NCI-H1105 treated with DMSO at 0.1 percent for 48 hours (cell line): ENCODE results near the gene ASCL5.
A peak's percentile ranks its signal among the peaks of the same experiment; 100 is the strongest.

Source experiments
- DNase-seq: peaks from one replicate; lab custom pipeline; 2025; lab: John Stamatoyannopoulos, UW

Gene ASCL5

DNA sequence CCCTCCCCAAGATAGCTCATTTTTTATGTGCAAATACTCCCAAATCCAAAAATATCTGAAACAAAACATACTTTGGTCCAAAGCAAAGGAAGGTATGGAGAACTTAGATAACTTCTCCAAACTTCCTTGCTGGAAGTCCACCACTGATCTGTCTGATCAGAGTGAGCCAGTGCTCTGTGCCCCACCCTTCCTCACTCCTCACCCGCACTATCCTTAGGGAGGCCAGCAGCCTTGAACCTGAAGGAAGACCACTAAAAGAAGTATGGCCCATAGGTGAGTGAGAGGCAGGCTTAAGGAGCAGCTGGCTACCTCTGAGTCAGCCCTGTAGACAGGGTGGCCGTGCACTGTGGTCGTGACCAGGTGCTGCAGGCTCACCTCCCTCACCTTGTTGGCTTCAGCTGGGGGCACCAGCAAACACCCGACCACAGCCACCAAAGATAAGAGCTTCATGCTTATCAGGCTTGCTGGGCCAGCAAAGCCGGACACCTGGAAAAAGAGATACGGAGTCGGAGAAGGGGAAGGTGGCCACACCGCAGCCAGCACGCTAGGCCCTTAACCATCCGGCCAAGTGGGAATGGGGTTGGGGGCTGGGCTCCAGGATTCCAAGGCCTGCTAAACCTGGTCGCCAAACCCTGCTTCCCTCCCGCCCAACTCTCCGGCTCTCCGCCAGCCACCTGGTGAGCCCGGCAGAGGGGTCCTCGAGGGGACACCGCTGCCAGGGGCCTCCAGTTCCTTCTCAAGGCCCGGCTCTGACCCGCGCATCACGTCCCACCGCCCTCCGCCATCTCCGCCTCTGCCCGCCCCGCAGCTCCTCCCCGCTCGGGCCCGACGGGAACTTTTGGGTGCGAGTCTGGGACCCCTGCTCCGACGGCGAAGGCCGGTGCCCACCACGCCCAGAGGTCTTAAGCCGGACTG lies 26.7 kb upstream of the ASCL5 start:
- peak; percentile 73 for DNase-seq

DNA sequence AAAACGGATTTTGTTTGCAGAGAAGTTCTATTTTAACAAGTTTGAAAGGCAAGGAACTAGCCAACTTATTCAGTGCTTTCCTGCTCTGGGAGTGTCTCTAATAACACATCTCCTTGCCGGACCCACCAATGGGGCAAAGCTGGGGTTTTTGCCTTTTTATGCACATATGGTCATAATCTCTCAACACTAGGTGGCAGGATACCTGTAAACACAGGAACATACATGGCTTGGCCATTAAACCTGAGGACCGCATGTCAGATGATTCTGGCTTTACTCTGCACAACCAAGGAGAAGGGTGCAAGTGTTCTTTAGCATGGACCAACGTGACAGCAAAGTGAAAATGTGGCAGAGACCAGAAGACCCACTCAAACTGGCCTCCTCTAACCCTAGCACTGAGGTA lies 22.4 kb upstream of the ASCL5 start:
- DNase-seq = peak; percentile 58

DNA sequence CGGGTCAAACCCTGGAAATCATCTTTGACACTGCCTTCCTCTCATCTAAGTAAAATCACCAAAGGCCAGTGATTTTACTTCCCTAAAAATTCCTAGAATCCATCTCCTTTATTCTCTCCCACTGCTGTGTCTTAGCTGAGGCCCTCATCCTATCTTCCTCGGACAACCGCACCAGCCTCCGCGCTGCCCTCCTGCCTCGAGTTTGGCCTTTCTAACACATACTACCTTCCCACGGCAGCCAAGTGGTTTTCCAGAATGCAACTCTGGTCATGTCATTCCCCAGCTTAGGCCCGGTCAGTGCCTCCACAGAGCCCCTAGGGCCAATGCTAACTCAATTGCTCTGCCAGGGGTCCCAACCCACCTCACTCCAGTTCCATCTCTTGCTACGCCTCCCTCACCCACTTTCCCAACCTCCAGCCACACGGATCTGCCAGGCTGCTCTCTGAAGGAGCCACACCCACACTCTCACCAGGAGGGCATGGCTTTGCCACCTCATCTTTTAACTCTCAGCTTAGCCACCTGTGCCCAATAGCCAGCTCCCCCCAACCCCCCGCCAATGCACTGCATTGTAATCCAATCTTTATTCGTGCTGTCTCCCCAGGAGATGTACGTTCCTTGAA lies 20.5 kb upstream of the ASCL5 start:
- DNase-seq = no peak

DNA sequence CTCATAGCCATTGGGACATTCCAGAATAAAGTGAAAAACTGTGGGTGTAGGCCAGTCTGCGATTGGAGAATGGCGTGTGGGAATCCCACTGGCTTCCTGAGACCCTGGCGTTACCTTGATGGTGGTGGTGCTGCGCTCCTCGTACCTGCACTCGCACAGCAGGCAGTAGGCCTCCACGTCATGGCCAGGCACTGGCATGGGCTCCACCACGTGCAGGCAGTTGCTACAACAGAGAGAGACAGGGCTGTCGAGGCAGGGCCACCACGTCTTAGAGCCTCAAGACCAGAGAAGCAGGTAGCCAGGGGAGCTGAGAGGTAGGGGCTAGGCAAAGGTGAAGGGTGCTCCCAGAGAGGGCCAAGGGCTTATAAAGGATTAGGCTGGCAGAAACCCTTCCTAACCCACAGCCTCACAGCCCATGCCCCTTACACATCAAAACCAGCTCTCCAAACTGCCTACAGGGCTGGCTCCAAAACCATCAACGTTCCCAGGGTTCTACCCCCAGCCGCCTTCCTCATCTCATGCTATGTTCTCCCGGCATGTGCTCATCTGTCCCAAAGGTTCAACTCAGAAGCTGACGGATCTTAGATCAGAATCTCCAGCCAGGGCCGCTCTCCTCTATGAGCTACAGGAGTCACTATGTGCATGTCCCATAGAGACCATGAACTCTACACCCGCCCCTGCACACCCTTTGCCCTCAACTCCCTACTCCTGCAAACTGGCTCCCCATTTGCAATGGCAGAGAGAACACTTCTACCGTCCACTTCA lies 19.8 kb upstream of the ASCL5 start:
- no peak for DNase-seq

DNA sequence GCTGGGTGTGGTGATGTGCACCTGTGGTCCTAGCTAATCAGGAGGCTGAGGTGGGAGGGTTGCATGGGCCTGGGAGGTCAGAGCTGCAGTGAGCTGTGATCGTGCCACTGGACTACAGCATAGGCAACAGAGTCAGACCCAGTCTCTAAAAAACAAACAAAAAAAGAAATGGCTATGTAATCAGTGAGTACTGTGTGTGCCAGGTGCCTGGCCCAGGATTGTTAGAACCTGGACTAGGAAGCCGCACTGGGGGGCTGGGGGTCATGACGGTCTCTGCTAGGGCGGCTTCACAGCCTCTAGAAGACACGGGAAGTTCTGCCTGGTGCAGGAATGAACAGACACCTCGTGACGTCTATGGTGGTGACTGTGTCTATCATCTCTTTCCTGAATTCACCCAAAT lies 18.8 kb upstream of the ASCL5 start:
- no peak for DNase-seq

DNA sequence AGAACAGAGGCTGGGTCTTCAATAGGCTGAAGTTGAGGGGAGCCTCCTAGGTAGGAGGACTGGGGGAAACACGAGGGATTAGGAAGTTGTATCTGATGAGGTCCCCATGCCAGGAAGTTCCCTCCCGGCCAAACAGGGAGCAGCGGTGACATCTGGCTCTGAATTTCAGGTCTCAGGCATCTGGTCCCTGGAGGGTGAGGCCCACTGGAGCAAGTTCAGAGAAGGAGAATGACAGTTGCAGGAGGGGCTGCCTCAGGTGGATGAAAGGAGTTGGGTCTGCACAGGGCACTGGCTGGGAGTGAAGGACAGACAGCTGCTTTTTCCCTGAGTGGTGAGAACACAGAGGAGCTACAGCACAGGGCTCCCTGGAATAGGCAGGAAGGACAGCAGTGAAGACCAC lies 18.1 kb upstream of the ASCL5 start:
- no peak for DNase-seq

DNA sequence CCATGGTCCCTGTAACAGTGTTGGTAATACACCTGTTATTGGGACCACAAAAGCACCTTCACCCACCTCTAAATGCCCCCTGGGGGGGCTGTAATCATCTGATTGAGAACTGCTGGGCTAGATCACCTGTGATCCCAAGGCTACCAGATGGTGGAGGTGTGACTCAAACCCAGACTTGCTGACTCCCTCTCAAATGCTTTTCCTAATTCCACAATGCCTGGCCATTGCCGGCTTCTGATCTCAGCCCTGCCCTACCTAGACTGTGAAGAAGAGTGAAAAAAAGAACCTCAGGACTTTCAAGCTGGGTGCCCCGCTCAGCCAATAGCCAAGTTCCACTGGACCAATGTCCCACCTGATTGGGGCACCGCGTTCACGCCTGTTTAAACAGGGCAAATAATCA lies 17.7 kb upstream of the ASCL5 start:
- DNase-seq = no peak

DNA sequence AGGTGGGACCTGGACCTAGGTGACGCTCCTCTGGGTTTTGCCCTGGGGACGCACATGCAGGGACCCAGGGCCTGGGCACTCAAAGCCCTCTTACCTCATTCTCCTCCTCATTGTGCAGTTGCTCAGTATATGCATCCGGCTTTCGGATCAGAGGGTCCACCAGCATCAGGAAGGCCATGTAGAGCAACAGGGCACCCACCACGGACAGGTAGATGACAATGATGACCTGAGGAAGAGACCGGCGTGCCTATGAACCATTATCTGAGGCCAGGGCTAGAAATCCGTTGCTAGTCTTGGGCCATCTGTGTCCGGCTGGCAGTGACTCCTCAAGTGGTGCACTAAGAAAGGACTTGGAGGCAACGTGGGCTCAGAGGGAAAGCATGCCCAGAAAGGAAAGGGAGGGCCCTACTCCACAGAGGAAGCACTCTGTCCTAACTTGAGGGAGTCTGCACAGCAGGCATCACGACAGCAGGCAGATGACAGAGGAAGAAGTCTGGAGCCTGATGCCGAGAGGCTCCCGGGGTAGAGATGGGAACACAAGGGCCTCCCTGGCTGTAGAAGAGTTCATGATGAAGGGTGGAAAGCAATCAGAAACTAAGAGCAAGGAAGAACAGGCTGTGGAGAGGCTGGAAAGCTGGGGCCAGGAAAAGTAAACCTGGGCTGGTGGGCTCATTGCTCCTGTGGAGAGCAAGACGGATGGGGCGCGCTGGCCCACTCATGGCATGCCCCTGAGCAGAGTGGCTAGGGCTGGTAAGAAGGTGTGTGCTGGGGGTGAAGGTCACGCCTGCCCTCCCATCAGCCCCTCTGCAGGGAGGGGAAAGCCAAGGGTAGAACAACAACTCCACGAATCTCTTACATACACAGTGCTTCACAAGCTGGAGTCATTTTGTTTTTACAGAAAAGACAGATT lies 17.0 kb upstream of the ASCL5 start:
- DNase-seq = no peak

DNA sequence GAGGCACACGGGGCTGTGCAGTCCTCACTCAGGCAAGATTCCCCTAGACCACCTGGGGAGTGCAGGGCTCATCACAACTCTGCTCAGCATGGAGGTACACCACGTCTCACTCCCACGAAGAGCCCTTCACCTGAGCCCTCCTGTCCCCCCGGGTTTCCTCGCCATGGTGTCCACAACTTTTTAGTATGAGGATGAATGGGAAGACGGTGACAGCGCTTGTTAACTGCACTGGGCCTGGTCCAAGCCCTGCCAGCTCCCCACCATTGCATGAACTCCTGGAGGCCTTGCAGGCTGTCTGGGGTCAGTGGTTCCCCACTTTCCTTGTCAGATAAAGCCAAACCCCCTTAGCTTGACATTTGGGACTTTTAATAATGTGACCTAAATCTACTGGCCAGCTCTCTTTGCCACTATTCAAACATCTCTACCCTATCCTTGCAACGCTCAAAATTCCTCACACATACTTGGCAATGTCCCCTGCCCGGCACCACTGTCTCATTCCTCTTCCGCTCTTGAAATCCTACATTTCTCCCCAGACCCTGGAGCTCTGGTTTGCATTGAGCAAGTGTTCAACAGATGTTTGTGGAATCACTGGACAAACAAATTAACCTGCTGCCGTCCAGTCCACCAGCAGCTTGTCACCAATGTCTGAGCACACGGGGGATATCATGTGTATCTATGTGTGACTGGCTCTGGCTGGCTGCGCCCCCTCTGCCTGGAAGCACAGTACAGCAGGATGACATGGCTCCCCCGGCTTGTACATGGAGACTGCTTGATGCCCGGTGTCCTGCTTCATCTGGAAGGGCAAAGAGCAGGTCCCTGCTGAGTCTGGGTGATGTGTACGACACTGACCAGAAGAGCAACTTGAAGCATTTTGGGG lies 16.1 kb upstream of the ASCL5 start:
- DNase-seq = no peak

DNA sequence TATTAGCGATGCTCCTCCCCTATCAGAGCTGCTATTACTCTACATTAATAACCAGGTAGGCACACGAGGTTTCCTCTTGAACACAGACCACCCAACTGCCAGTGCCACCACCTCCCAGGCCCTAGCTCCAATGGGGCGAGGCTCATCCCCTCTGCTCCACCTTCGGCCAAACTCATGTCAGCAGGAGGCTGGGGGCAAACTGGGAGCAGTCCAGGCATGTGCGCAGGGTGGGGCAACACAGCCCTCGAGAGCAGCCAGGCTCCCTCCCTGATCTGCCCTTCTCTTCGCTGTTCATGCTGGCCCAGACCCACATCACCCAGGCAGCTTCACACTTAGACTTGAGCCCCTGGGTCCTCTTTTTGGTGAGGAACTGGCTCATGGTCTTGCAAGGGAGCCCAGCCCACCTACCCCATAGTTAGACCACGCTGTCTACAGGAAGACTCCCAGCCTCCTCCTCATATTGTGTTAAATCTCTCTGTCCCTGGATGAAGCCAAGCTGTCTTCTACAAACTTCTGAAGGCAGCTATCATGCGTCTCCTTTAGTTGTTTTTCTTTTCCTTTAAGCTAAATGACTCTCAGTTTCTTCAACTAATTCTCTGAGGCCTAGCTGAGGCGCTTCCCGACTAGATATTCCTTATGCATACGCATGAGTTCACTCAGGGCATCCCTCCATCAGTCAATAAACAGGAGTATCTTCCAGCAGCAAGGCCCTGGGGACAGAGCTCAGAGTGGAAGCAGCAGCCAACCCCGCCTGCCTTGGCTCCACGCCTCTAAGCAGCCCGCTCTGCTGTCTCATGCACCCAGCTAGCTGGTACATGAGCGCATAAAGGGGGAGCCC lies 15.2 kb upstream of the ASCL5 start:
- no peak for DNase-seq

DNA sequence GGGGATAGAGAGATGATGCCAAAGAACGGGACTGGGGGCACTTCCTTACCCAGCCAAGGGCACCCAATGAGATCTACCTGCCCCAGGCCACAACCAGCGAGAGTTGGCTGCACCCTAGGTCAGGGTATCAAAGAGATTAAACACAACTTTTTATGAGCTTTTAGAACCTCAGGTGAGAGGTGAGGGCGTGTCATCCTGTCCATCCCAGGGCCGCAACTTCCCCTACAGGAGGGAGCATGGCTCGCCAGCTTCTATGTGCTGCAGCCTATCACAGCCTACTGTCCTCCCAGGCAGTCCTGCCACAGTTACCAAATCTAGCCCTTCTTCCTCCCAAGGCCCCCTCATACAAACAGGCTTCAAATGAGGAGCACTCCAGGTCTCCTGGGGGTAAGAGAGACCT lies 14.4 kb upstream of the ASCL5 start:
- no peak for DNase-seq

DNA sequence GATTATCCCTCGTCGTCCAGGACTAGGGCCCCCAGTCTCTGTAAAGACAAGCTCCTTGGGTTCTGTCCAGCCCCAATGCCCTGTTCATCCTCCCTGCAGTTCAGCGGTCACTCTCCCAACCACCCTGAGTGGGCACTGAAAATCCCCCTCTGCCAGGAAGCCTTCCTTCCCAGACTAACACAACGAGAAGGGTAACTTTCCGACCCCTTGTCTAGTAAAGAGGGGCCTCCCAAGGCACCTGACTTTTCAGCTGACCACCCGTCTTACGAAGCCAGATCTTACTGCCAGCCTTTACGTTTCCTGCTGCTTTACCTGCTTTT lies 13.9 kb upstream of the ASCL5 start:
- no peak for DNase-seq

DNA sequence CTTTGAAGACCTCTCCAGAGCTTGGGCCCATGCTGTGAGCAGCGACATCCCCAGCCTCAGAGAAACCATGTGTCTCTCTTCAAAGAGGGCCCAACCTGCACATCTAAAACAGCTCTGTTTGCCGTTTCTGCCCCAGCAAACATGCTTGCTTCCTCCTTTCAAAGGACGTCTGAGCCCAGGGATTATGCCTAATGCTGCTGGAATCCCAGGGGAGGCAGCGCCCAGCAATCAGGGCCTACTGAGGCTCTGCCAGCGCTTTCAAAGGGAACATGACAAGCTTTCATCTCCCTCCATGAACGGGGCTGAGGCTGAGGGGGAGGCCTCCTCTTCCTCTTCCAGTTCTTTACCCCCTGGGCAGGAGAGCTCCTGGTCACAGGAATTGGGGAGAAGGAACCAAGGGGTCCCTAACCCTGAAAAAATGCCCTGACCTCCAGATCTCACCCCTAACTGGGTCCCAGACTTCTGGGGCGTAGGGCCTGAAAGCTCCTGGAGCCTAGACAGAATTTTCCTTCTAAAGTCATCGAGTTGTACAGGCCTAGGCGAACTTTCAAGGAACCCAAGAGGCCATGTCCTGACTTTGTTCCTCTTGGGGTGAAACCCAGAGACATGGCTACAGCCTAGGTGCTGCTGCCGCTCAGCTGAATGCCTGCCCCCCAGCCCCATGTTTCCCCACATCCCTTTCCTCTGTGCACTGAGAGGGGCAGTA lies 13.4 kb upstream of the ASCL5 start:
- no peak for DNase-seq

DNA sequence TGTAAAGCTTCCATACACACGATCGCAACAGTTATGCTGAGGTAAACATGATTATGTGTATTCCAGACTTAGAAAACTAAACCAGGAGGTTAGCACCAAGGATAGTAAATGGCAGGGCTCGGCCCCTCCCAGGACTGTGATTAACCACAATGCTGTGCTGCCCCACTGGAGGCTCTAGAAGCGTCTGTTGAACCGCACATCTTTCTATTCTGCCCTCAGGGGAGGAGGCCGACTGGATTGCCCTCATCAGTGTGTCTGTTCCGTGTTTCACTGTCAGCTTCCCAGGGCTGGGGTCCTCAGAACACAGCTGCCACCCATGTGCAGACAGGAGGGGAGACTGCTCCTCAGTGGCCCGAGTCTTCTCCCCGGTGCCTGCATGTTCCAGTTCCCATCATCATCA lies 12.8 kb upstream of the ASCL5 start:
- DNase-seq = no peak

DNA sequence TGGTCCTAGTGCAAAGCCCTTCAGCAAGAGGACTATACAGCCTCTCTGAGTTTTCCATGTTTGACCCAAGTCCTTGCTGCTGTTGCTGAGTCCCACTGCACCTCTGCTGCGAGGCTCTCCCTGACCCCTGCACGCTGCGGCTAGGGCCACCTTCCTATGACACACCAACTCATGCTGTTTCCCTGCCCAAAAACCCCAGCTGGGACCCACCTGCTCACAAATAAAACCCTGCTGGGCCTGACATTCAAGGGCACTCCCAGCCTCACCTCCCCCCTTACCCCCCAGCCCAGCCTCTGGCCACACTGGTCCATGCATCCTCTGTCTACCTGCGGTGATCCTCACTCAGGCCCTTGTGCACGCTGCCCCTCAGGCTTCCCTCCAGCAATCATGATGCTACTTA lies 12.3 kb upstream of the ASCL5 start:
- no peak for DNase-seq

DNA sequence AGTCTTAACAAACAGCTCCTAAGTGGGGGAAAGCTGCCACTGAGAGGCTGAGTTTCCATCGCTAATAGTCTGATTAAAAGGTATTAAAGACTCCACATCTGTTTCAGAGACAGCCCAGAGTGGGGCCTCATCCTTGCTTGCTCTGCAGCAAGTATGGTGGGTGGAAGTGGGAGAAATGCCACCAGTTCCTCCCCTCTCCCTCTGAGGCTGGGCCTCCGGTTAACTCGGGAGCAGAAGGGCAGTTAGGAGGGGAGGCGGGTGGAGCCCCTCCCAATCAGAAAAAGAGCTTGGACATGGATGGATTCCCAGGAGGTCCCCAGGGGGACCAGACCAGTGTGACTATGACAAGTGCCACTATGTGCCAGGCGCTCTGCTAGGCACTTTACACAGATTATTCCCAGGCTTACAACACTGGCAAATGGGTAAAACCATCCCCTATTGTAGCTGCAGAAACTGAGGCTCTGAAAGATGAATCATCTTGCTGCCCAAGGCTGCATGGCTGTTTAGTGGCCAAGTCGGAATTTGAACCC lies 11.4 kb upstream of the ASCL5 start:
- DNase-seq = no peak

DNA sequence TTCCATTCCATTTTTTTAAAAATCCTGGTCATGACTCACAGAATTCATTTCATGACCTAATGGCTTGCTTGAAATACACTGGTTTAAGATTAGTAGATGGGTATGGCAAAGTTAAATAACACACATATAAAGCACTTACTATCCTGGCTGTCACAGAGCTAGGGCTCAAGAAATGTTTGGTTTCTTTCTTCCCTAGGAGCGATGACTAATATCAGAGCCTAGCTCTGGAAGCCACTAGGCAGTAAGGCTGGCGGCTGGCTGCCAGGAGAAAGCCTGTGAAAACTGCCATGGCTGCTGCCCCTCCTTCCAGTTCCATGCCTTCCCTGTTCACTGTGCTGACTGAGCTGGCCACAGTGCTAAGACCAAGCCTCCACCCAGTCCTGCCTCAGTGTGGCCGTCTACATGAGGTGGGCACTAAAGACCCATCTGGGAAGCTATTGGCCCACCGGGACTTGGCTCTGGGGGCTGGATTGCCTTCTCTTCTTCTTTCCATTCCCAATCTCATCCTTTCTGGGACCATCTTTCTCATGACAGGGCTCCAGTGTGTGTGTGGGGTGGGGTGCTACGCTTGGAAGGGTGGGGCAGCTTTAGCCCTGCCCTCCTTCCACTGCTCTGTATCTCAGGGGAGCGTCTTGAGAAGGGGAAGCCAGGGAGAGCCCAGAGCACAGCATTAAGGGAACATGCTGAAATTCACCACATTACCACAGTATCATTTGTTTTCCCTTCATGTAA lies 10.8 kb upstream of the ASCL5 start:
- DNase-seq = no peak

DNA sequence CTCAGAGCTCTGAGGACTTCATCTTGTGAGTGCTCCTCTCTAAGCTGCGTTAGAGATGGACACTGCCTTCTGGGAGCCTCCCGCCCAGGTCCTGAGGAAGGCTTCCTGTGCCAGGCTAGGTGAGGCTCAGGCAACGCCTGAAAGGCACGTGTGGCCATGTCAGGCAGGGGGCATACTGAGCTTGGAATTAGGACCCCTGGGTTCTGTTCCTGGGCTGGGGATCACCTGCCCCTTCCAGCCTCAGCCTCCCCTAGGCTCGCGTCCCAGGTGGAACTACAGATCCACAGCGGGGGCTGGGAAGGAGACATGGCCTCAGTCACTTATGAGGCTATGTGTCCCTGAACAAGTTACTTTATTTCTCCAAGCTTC lies 10.0 kb upstream of the ASCL5 start:
- no peak for DNase-seq
